HG02870 (cell line): ENCODE results near the gene SDHA.
"Not testable (repeated sequence)": the region's sequence is repeated elsewhere in the genome, so short reads cannot be mapped to it uniquely, and the experiment has no call there.

Source experiments
- ATAC-seq: cut with Tn5 transposase; IDR thresholded peaks from one replicate; pipeline ENCODE4 v1.9.1; 2021; ENCODE audit warnings: mild to moderate bottlenecking, moderate library complexity; ENCODE audit not compliant: unreplicated experiment

The SDHA gene

GRCh38 chr5:251975-252374 lies 33.9 kb downstream of the SDHA start:
- ATAC-seq, result not testable (repeated sequence)

- no peak for ATAC-seq
Measured at GRCh38 chr5:252546-252945, 34.4 kb downstream of the SDHA start.

GRCh38 chr5:254322-254721 lies 36.2 kb downstream of the SDHA start:
- not testable (repeated sequence) for ATAC-seq

- ATAC-seq, result not testable (repeated sequence)
Measured at GRCh38 chr5:255116-255515, 37.0 kb downstream of the SDHA start.

- not testable (repeated sequence) for ATAC-seq
Measured at GRCh38 chr5:256347-256746, 38.2 kb downstream of the SDHA start.

GRCh38 chr5:257148-257547 lies 39.0 kb downstream of the SDHA start:
- no peak for ATAC-seq

GRCh38 chr5:263275-263974 lies 45.3 kb downstream of the SDHA start:
- not testable (repeated sequence) for ATAC-seq

GRCh38 chr5:264338-264737 lies 46.2 kb downstream of the SDHA start:
- no peak for ATAC-seq

GRCh38 chr5:266311-267026 lies 48.3 kb downstream of the SDHA start:
- not testable (repeated sequence) for ATAC-seq

GRCh38 chr5:267716-268115 lies 49.6 kb downstream of the SDHA start:
- no peak for ATAC-seq

GRCh38 chr5:270340-270739 lies 52.2 kb downstream of the SDHA start:
- no peak for ATAC-seq

- ATAC-seq, result not testable (repeated sequence)
Measured at GRCh38 chr5:271828-272167, 53.7 kb downstream of the SDHA start.

- ATAC-seq, result not testable (repeated sequence)
Measured at GRCh38 chr5:273091-273490, 55.0 kb downstream of the SDHA start.

GRCh38 chr5:273491-273890 lies 55.4 kb downstream of the SDHA start:
- not testable (repeated sequence) for ATAC-seq

GRCh38 chr5:274346-274745 lies 56.2 kb downstream of the SDHA start:
- ATAC-seq, result not testable (repeated sequence)

GRCh38 chr5:278646-279045 lies 60.5 kb downstream of the SDHA start:
- no peak for ATAC-seq

GRCh38 chr5:279051-279665 lies 61.0 kb downstream of the SDHA start:
- not testable (repeated sequence) for ATAC-seq

GRCh38 chr5:285991-286557 lies 68.0 kb downstream of the SDHA start:
- ATAC-seq, result no peak

- not testable (repeated sequence) for ATAC-seq
Measured at GRCh38 chr5:290200-290599, 72.1 kb downstream of the SDHA start.

GRCh38 chr5:291345-291744 lies 73.2 kb downstream of the SDHA start:
- ATAC-seq, result not testable (repeated sequence)

GRCh38 chr5:294788-295187 lies 76.7 kb downstream of the SDHA start:
- not testable (repeated sequence) for ATAC-seq

- ATAC-seq, result not testable (repeated sequence)
Measured at GRCh38 chr5:296207-296606, 78.1 kb downstream of the SDHA start.
